ENCODE results near the gene C16orf96.

DNA sequence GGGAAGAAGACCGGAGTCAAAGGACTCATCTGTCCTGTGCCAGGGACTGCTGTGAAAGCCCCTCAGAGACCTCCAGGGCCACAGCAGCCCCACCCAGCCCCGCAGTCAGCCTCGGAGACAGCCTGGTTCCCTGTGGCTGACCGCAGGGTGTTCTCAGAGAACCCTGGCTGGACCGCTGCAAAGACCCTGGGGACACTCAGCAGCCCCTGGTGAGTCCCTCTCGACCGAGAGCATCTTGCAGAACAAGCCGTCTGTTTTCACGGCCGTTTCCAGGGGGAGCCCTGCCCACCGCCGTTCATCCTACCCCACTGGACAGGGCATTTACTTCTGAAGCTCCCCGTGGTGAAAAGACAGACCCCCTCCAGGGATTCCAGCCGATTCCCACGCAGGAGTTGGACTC is 48.3 kb downstream of the C16orf96 start:
- TF ChIP-seq, protein P1, sequence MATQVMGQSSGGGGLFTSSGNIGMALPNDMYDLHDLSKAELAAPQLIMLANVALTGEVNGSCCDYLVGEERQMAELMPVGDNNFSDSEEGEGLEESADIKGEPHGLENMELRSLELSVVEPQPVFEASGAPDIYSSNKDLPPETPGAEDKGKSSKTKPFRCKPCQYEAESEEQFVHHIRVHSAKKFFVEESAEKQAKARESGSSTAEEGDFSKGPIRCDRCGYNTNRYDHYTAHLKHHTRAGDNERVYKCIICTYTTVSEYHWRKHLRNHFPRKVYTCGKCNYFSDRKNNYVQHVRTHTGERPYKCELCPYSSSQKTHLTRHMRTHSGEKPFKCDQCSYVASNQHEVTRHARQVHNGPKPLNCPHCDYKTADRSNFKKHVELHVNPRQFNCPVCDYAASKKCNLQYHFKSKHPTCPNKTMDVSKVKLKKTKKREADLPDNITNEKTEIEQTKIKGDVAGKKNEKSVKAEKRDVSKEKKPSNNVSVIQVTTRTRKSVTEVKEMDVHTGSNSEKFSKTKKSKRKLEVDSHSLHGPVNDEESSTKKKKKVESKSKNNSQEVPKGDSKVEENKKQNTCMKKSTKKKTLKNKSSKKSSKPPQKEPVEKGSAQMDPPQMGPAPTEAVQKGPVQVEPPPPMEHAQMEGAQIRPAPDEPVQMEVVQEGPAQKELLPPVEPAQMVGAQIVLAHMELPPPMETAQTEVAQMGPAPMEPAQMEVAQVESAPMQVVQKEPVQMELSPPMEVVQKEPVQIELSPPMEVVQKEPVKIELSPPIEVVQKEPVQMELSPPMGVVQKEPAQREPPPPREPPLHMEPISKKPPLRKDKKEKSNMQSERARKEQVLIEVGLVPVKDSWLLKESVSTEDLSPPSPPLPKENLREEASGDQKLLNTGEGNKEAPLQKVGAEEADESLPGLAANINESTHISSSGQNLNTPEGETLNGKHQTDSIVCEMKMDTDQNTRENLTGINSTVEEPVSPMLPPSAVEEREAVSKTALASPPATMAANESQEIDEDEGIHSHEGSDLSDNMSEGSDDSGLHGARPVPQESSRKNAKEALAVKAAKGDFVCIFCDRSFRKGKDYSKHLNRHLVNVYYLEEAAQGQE (IDR thresholded peaks at IDR 0.05; ENCODE audit: low read depth), result no peak
- TF ChIP-seq YY1 (IDR thresholded peaks at IDR 0.05; ENCODE audit: low read depth) (no peak), RAD21 (IDR thresholded peaks at IDR 0.05; ENCODE audit: low read depth) (no peak), EP300 (IDR thresholded peaks at IDR 0.05; ENCODE audit: borderline replicate concordance) (no peak), USF1 (IDR thresholded peaks at IDR 0.05) (no peak), EGR1 (IDR thresholded peaks at IDR 0.05) (no peak), MAX (IDR thresholded peaks at IDR 0.05) (no peak), CEBPB (IDR thresholded peaks at IDR 0.05) (no peak), TAF1 (IDR thresholded peaks at IDR 0.05; ENCODE audit: low read depth) (no peak), CREB1 (IDR thresholded peaks at IDR 0.05; ENCODE audit: low read depth) (no peak), TEAD4 (IDR thresholded peaks at IDR 0.05) (no peak)
